Thymus (tissue), 11 donors: ENCODE data around the gene CEP192. TPM values are rescaled to one million over a fixed set of nuclear protein-coding genes. Genes with fewer than 3 reads are reported as not detected.

Experiments
- DNase-seq, 9 donors: peaks; one replicate each; pipeline ENCODE4 v3.0.0-alpha.2; 2013; ENCODE audit warnings: low spot score in 9 of 9, low read depth in 6 of 9, missing footprints in 1 of 9
- H3K27ac ChIP-seq, 2 donors: one replicate each; pipeline ENCODE4 v1.5.1; 2013; ENCODE audit warnings: control low read depth in 1 of 2, low read depth in 1 of 2, low read length in 1 of 2, mild to moderate bottlenecking in 1 of 2, moderate library complexity in 1 of 2
- H3K27me3 ChIP-seq, 2 donors: one replicate each; pipeline ENCODE4 v1.5.1; 2013; ENCODE audit warnings: low read length in 1 of 2; ENCODE audit not compliant: control insufficient read depth in 2 of 2, insufficient read depth in 1 of 2
- H3K36me3 ChIP-seq, 2 donors: one replicate each; pipeline ENCODE4 v1.5.1; 2013; ENCODE audit warnings: low read length in 1 of 2, mild to moderate bottlenecking in 1 of 2, moderate library complexity in 1 of 2; ENCODE audit not compliant: control insufficient read depth in 2 of 2, insufficient read depth in 2 of 2
- H3K4me1 ChIP-seq, 2 donors: one replicate each; pipeline ENCODE4 v1.5.1; 2013; ENCODE audit warnings: low read length in 2 of 2; ENCODE audit not compliant: control insufficient read depth in 2 of 2, insufficient read depth in 2 of 2
- H3K4me3 ChIP-seq, 2 donors: one replicate each; pipeline ENCODE4 v1.5.1; 2013; ENCODE audit warnings: low read length in 2 of 2, control low read depth in 1 of 2, mild to moderate bottlenecking in 1 of 2
- H3K9me3 ChIP-seq, 2 donors: one replicate each; pipeline ENCODE4 v1.5.1; 2013; ENCODE audit warnings: low read length in 1 of 2, mild to moderate bottlenecking in 1 of 2; ENCODE audit not compliant: control insufficient read depth in 2 of 2, insufficient read depth in 1 of 2
- WGBS: extraction: QIAGEN DNeasy Blood & Tissue Kit; methylation state at CpG from one replicate; pipeline ENCODE4 v1.1.7; 2013; 5-methylcytosine and 5-hydroxymethylcytosine counted together
- polyA plus RNA-seq: library from polyadenylated mRNA; stranded (reverse); fragments of 200-250 nt; gene quantifications from one replicate; pipeline ENCODE4 v1.2.3, GENCODE V29; 2013
- total RNA-seq: library from RNA; stranded (reverse); fragments of 120-200 nt; gene quantifications from one replicate; pipeline ENCODE4 v1.2.4, GENCODE V29; 2013
- donor health status: healthy.

CEP192 gene
- total and polyA plus RNA-seq, 2 donors = 38.9 to 43.5 TPM

GRCh38 chr18:13151656-13152055 lies 160.5 kb downstream of the CEP192 start:
- Histone ChIP-seq H3K4me3 (no peak overlapping the region), H3K36me3 (no peaks in the 10 kb centered on the region), H3K9me3 (no peaks in the 10 kb centered on the region), H3K27me3 (no peaks in the 10 kb centered on the region), H3K4me1 (no peaks in the 10 kb centered on the region), H3K27ac (no peak overlapping the region)
- WGBS = 98% methylated on average over 5 of the region's 5 CpGs
- DNase-seq = no peak

GRCh38 chr18:13158428-13158827 lies 167.3 kb downstream of the CEP192 start:
- Histone ChIP-seq H3K4me1 (no peaks in the 10 kb centered on the region), H3K4me3 (no peak overlapping the region), H3K27me3 (no peaks in the 10 kb centered on the region), H3K36me3 (no peaks in the 10 kb centered on the region), H3K27ac (no peak overlapping the region), H3K9me3 (peaks cover 2 to 13% of the 10 kb centered on the region in 2 donors)
- 98% methylated on average over 1 of the region's 1 CpG for whole genome bisulfite sequencing
- no peak for DNase-seq

- H3K36me3 ChIP-seq = no peaks in the 10 kb centered on the region
- H3K9me3 ChIP-seq = peaks cover 2 to 13% of the 10 kb centered on the region in 2 donors
- no peak overlapping the region for H3K27ac ChIP-seq
- WGBS = 64% methylated on average over 5 of the region's 5 CpGs
- no peaks in the 10 kb centered on the region for H3K27me3 ChIP-seq
- DNase-seq = peak in 8 of 9 donors; percentile 59 to 88 (median 66)
- no peak overlapping the region for H3K4me3 ChIP-seq
- H3K4me1 ChIP-seq = no peaks in the 10 kb centered on the region
These were observed 168.4 kb downstream of the CEP192 start for GRCh38 chr18:13159579-13159978.

- DNase-seq = no peak
- H3K36me3 ChIP-seq = peaks cover 0 to 3% of the 10 kb centered on the region in 2 donors
- no peak overlapping the region for H3K27ac ChIP-seq
- H3K4me3 ChIP-seq = no peak overlapping the region
- H3K4me1 ChIP-seq = no peaks in the 10 kb centered on the region
- H3K9me3 ChIP-seq = peaks cover 2 to 20% of the 10 kb centered on the region in 2 donors
- H3K27me3 ChIP-seq = no peaks in the 10 kb centered on the region
- WGBS = 96% methylated on average over 16 of the region's 16 CpGs
These were observed 170.2 kb downstream of the CEP192 start for GRCh38 chr18:13161276-13161899.

GRCh38 chr18:13163167-13163927 lies 172.2 kb downstream of the CEP192 start:
- WGBS = 96% methylated on average over 12 of the region's 12 CpGs
- DNase-seq = no peak
- H3K9me3 ChIP-seq = peaks cover 0 to 12% of the 10 kb centered on the region in 2 donors
- H3K4me3 ChIP-seq = no peak overlapping the region
- H3K27ac ChIP-seq = no peak overlapping the region
- no peaks in the 10 kb centered on the region for H3K27me3 ChIP-seq
- no peaks in the 10 kb centered on the region for H3K4me1 ChIP-seq
- peaks cover 0 to 3% of the 10 kb centered on the region in 2 donors for H3K36me3 ChIP-seq

GRCh38 chr18:13164406-13164805 lies 173.2 kb downstream of the CEP192 start:
- H3K27ac ChIP-seq = no peak overlapping the region
- 99% methylated on average over 13 of the region's 13 CpGs for WGBS

GRCh38 chr18:13165636-13166423 lies 174.7 kb downstream of the CEP192 start:
- 96% methylated on average over 16 of the region's 16 CpGs for WGBS
- peaks cover 0 to 6% of the 10 kb centered on the region in 2 donors for H3K9me3 ChIP-seq
- H3K4me1 ChIP-seq = no peaks in the 10 kb centered on the region
- H3K4me3 ChIP-seq = no peak overlapping the region
- DNase-seq = no peak
- peaks cover 0 to 3% of the 10 kb centered on the region in 2 donors for H3K36me3 ChIP-seq
- H3K27me3 ChIP-seq = no peaks in the 10 kb centered on the region
- no peak overlapping the region for H3K27ac ChIP-seq

More at GRCh38 chr18:13164406-13164805, 173.2 kb downstream of the CEP192 start:
- Histone ChIP-seq H3K4me1 (no peaks in the 10 kb centered on the region), H3K27me3 (no peaks in the 10 kb centered on the region), H3K9me3 (peaks cover 0 to 6% of the 10 kb centered on the region in 2 donors), H3K36me3 (peaks cover 0 to 3% of the 10 kb centered on the region in 2 donors), H3K4me3 (no peak overlapping the region)
- no peak for DNase-seq

GRCh38 chr18:13173578-13174145 lies 182.5 kb downstream of the CEP192 start:
- peak; percentile 41 to 91 (median 69) for DNase-seq

More at GRCh38 chr18:13173578-13174145, 182.5 kb downstream of the CEP192 start:
- no peak overlapping the region for H3K4me3 ChIP-seq
- H3K27me3 ChIP-seq = no peaks in the 10 kb centered on the region
- H3K4me1 ChIP-seq = peaks cover 23 to 42% of the 10 kb centered on the region in 2 donors
- H3K36me3 ChIP-seq = no peaks in the 10 kb centered on the region
- no peaks in the 10 kb centered on the region for H3K9me3 ChIP-seq
- WGBS = 26% methylated on average over 14 of the region's 14 CpGs
- peak overlapping the region; percentile 38 to 86 for H3K27ac ChIP-seq
